H1 (cell line): Measurements from ENCODE around the gene ACTG1. TPM values are rescaled to one million over a fixed set of nuclear protein-coding genes. Genes with fewer than 3 reads are reported as not detected.

ENCODE experiments used
- BCL11A ChIP-seq, 2 experiments: IDR thresholded peaks; one replicate each; pipeline ENCODE4 v1.6.1; 2011; ENCODE audit warnings: low read depth in 2 of 2, low read length in 2 of 2, mild to moderate bottlenecking in 2 of 2
- CBX8 ChIP-seq: fragments of 300-800, 300-1000 bp; sonication (generic); IDR thresholded peaks from 2 replicates; pipeline ENCODE4 v1.7.1; 2016; ENCODE audit warnings: low read depth, low read length, borderline replicate concordance
- KDM4A ChIP-seq: IDR thresholded peaks from one replicate; pipeline ENCODE4 v1.7.1; 2012; ENCODE audit warnings: low read depth, mild to moderate bottlenecking, moderate library complexity, low read length, inconsistent platforms; ENCODE audit not compliant: severe bottlenecking
- MAFK ChIP-seq: IDR thresholded peaks from 2 replicates; pipeline ENCODE4 v1.6.1; 2012; ENCODE audit warnings: low read depth, mild to moderate bottlenecking, improper control_type of control experiment, low read length
- polyA plus RNA-seq, 7 experiments: library from polyadenylated mRNA; depleted of rRNA in 3 of 7; stranded (reverse) in 5 of 7; unstranded in 2 of 7; fragments of >200 nt in 5 of 7; fragments of 200-250 nt in 2 of 7; gene quantifications; 1 replicate in 5 of 7; 2 replicates in 1 of 7; 4 replicates in 1 of 7; pipeline versions ENCODE4 v1.2.1 to v1.2.3, GENCODE V29; 2011 to 2013; ENCODE audit warnings: missing spikeins in 2 of 7, mixed read lengths in 2 of 7
- total RNA-seq: library from RNA; stranded (reverse); fragmentation: NEBNext Ultra II Directional; extraction: Animal tissue kit (Norgen Biotek cat#: 25700); gene quantifications from 2 replicates; pipeline ENCODE4 v1.2.1, GENCODE V29; 2021

The ACTG1 gene
- total and polyA plus RNA-seq, 2 of the 8 experiments (the other 6 are each of a cell fraction or from before 2014, with no cell fraction given), result 3,535 to 5,010 TPM

DNA sequence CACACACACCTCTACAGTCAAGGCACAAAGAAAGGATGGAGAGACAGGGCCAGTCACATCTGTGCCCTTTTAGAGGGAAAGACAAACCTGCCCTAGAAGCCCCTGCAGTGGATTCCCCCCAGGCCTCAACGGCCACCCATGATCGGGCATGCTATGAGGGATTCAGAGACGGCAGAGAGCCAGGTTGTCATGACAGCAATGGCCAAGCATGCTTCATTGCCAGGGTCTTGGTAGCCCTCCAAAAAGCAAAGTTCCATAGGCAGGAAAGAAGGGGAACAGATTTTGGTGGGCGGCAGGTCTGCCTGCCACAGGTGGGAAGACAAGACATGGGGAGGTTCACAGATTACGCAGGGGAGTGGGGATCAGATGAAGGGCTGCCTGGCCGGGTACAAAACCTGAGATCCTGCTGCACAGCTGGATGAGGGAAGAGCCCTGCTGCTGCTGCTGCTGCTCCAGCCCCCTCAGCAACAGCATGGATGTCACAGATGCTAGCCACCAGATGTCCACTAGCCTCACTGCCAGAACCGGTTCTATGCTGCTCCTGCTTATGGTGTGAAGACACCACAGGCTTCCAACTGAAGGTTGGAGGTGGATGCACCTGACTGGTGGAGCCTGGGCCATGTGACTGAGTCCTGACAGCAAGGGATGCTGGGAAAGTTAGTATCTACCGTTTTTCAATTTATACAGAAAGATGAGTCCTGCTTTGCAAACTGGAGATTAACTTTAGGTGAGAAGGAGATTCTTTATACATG lies 17.8 kb downstream of the ACTG1 start (continued):
- TF ChIP-seq KDM4A (no peak), CBX8 (no peak), BCL11A (IDR thresholded peaks at IDR 0.05; ENCODE audit: low read depth in 2 of 2, low read length in 2 of 2) (no peak), MAFK (no peak)
